HepG2 (cell line): Measurements from ENCODE around the gene NEU4. TPM values are rescaled to one million over a fixed set of nuclear protein-coding genes. Genes with fewer than 3 reads are reported as not detected.

ENCODE experiments used
- CENPT ChIP-seq: sonication (generic); formaldehyde crosslinking; IDR thresholded peaks from 2 replicates; pipeline ENCODE4 v1.8.0; 2022; ENCODE audit warnings: low read depth, mild to moderate bottlenecking, moderate library complexity, missing genetic modification reagents
- KAT7 ChIP-seq: IDR thresholded peaks from 2 replicates; pipeline ENCODE4 v1.6.1; 2018; ENCODE audit warnings: borderline replicate concordance, missing compliant biosample characterization
- MAFG ChIP-seq: sonication (generic); formaldehyde crosslinking; IDR thresholded peaks from 2 replicates; pipeline ENCODE4 v1.5.1; 2020; ENCODE audit warnings: mild to moderate bottlenecking, missing genetic modification reagents
- NKX3-1 ChIP-seq: sonication (generic); formaldehyde crosslinking; IDR thresholded peaks from 2 replicates; pipeline ENCODE4 v1.5.0; 2020; ENCODE audit warnings: missing genetic modification reagents
- ZMYM3 ChIP-seq: sonication (generic); formaldehyde crosslinking; IDR thresholded peaks from 2 replicates; pipeline ENCODE4 v1.5.1; 2020; ENCODE audit warnings: mild to moderate bottlenecking, missing genetic modification reagents
- ZNF33B ChIP-seq: sonication (generic); formaldehyde crosslinking; IDR thresholded peaks from 2 replicates; pipeline ENCODE4 v1.5.1; 2020; ENCODE audit warnings: mild to moderate bottlenecking, missing genetic modification reagents
- ZNF383 ChIP-seq: sonication (generic); formaldehyde crosslinking; IDR thresholded peaks from 2 replicates; pipeline ENCODE4 v1.4.0; 2020; ENCODE audit warnings: missing genetic modification reagents, mild to moderate bottlenecking, borderline replicate concordance
- ZNF501 ChIP-seq: sonication (generic); formaldehyde crosslinking; IDR thresholded peaks from 2 replicates; pipeline ENCODE4 v1.5.1; 2020; ENCODE audit warnings: mild to moderate bottlenecking, moderate library complexity, missing genetic modification reagents
- ZNF557 ChIP-seq: sonication (generic); formaldehyde crosslinking; IDR thresholded peaks from 2 replicates; pipeline ENCODE4 v1.4.0; 2020; ENCODE audit warnings: missing genetic modification reagents
- ZSCAN29 ChIP-seq: sonication (generic); formaldehyde crosslinking; conservative IDR thresholded peaks from 2 replicates; pipeline ENCODE4 v1.4.0; 2020; ENCODE audit warnings: mild to moderate bottlenecking, missing genetic modification reagents
- polyA plus RNA-seq, 8 experiments: library from polyadenylated mRNA; depleted of rRNA in 3 of 8; stranded (reverse) in 7 of 8; unstranded in 1 of 8; fragments of >200 nt; fragmentation: Illumina TruSeq in 4 of 8; extraction: Trizol in 4 of 8; gene quantifications; 2 replicates each; pipeline versions ENCODE4 v1.2.1 to v1.2.3, GENCODE V29; 2011 to 2016; ENCODE audit warnings: low read depth in 4 of 8, missing spikeins in 1 of 8, mixed read lengths in 1 of 8; ENCODE audit not compliant: insufficient read depth in 1 of 8
- total RNA-seq, 5 experiments: library from RNA; depleted of rRNA; stranded (reverse); fragments of >200 nt; fragmentation: Illumina TruSeq; extraction: Trizol; gene quantifications; 2 replicates each; pipeline ENCODE4 v1.2.3, GENCODE V29; 2016; ENCODE audit warnings: low read depth in 1 of 5
- TF ChIP-seq, protein P1 (sequence below): sonication (generic); formaldehyde crosslinking; IDR thresholded peaks from 2 replicates; pipeline ENCODE4 v1.5.0; 2020; ENCODE audit warnings: mild to moderate bottlenecking, missing genetic modification reagents, borderline replicate concordance
- TF ChIP-seq, protein P2 (sequence below): sonication (generic); formaldehyde crosslinking; IDR thresholded peaks from 2 replicates; pipeline ENCODE4 v1.5.1; 2020; ENCODE audit warnings: mild to moderate bottlenecking, missing genetic modification reagents, borderline replicate concordance
- TF ChIP-seq, protein P3 (sequence below): sonication (generic); formaldehyde crosslinking; IDR thresholded peaks from 2 replicates; pipeline ENCODE4 v1.8.0; 2022; ENCODE audit warnings: missing genetic modification reagents, mild to moderate bottlenecking, inconsistent platforms, borderline replicate concordance
- TF ChIP-seq, protein P4 (sequence below): sonication (generic); formaldehyde crosslinking; IDR thresholded peaks from 2 replicates; pipeline ENCODE4 v1.4.0; 2020; ENCODE audit warnings: low read depth, mild to moderate bottlenecking, missing genetic modification reagents
- TF ChIP-seq, protein P5 (sequence below): sonication (generic); formaldehyde crosslinking; IDR thresholded peaks from 2 replicates; pipeline ENCODE4 v1.5.1; 2020; ENCODE audit warnings: mild to moderate bottlenecking, missing genetic modification reagents, moderate library complexity

NEU4 gene
- total and polyA plus RNA-seq, 2 of the 13 experiments (the other 11 are each of a cell fraction or from before 2014, with no cell fraction given) = 53.5 to 107 TPM

DNA sequence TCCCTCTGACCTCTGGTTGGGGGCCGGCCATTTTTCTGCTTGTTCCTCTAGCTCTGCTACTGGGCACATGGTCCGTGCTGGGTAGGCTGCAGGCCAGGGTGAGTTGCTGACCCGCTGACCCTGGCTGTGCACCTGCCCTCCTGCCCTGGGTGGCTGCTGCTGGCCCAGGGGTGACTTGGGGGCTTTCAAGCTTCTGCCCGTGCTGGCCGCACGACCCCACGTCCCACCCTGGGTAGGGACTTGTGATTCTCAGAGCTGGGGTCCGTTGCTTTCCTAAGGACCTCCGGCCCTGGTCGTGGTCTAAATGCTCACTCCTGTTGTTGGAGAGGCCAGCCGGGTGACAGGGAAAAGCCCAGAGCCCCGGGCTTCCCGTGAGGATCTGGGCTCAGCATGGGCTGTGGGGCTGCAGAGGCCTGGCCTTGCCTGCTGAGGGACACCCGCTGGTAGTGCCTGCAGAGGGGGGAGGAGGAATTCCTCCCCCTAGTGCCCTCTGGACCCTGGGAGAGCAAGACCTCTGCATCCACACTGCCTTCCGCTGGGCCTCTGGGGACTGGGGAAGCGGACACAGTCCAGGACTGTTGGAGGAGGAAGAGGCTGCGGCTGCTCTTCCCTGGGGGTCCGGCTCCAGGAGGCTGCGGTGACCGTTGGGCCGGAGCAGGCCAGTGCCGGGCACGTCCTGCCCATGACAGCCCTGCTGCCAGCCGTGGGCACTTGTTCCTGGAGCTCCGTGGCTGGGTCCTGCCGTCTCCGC is 38.6 kb upstream of the NEU4 start (continued):
- TF ChIP-seq, protein P1, sequence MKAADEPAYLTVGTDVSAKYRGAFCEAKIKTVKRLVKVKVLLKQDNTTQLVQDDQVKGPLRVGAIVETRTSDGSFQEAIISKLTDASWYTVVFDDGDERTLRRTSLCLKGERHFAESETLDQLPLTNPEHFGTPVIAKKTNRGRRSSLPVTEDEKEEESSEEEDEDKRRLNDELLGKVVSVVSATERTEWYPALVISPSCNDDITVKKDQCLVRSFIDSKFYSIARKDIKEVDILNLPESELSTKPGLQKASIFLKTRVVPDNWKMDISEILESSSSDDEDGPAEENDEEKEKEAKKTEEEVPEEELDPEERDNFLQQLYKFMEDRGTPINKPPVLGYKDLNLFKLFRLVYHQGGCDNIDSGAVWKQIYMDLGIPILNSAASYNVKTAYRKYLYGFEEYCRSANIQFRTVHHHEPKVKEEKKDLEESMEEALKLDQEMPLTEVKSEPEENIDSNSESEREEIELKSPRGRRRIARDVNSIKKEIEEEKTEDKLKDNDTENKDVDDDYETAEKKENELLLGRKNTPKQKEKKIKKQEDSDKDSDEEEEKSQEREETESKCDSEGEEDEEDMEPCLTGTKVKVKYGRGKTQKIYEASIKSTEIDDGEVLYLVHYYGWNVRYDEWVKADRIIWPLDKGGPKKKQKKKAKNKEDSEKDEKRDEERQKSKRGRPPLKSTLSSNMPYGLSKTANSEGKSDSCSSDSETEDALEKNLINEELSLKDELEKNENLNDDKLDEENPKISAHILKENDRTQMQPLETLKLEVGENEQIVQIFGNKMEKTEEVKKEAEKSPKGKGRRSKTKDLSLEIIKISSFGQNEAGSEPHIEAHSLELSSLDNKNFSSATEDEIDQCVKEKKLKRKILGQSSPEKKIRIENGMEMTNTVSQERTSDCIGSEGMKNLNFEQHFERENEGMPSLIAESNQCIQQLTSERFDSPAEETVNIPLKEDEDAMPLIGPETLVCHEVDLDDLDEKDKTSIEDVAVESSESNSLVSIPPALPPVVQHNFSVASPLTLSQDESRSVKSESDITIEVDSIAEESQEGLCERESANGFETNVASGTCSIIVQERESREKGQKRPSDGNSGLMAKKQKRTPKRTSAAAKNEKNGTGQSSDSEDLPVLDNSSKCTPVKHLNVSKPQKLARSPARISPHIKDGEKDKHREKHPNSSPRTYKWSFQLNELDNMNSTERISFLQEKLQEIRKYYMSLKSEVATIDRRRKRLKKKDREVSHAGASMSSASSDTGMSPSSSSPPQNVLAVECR (CRISPR knock-in tag) = peak; percentile 84
- TF ChIP-seq ZNF557 (CRISPR knock-in tag) (peak; percentile 93; the same call in 1 of the 2 replicates), ZSCAN29 (CRISPR knock-in tag) (peak; percentile 57; the same call in 1 of the 2 replicates), ZNF501 (CRISPR knock-in tag) (peak; percentile 42), NKX3-1 (CRISPR knock-in tag) (0 out of 2 replicates have a peak, but pooled peaks have one; percentile 80), CENPT (no peak), KAT7 (no peak; the same call in 1 of the 2 replicates), ZNF383 (CRISPR knock-in tag) (no peak), MAFG (CRISPR knock-in tag) (no peak), ZMYM3 (CRISPR knock-in tag) (peak; percentile 89), ZNF33B (no peak)
- TF ChIP-seq, protein P2, sequence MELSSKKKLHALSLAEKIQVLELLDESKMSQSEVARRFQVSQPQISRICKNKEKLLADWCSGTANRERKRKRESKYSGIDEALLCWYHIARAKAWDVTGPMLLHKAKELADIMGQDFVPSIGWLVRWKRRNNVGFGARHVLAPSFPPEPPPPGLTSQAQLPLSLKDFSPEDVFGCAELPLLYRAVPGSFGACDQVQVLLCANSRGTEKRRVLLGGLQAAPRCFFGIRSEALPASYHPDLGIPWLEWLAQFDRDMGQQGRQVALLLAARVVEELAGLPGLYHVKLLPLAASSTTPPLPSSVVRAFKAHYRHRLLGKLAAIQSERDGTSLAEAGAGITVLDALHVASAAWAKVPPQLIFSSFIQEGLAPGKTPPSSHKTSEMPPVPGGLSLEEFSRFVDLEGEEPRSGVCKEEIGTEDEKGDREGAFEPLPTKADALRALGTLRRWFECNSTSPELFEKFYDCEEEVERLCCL (CRISPR knock-in tag) = no peak
- TF ChIP-seq, protein P3, sequence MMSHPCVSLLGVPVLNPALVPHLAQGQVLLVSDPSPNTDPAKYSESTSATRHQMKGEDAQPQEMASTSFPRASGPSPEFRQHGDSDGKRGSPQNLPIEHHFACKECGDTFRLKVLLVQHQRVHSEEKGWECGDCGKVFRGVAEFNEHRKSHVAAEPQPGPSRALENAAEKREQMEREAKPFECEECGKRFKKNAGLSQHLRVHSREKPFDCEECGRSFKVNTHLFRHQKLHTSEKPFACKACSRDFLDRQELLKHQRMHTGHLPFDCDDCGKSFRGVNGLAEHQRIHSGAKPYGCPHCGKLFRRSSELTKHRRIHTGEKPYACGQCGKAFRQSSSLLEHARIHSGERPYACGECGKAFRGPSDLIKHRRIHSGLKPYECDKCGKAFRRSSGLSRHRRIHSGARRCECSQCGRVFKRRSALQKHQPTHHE (CRISPR knock-in tag) = peak; percentile 94
- TF ChIP-seq, protein P4, sequence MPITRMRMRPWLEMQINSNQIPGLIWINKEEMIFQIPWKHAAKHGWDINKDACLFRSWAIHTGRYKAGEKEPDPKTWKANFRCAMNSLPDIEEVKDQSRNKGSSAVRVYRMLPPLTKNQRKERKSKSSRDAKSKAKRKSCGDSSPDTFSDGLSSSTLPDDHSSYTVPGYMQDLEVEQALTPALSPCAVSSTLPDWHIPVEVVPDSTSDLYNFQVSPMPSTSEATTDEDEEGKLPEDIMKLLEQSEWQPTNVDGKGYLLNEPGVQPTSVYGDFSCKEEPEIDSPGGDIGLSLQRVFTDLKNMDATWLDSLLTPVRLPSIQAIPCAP (CRISPR knock-in tag) = no peak
- TF ChIP-seq, protein P5, sequence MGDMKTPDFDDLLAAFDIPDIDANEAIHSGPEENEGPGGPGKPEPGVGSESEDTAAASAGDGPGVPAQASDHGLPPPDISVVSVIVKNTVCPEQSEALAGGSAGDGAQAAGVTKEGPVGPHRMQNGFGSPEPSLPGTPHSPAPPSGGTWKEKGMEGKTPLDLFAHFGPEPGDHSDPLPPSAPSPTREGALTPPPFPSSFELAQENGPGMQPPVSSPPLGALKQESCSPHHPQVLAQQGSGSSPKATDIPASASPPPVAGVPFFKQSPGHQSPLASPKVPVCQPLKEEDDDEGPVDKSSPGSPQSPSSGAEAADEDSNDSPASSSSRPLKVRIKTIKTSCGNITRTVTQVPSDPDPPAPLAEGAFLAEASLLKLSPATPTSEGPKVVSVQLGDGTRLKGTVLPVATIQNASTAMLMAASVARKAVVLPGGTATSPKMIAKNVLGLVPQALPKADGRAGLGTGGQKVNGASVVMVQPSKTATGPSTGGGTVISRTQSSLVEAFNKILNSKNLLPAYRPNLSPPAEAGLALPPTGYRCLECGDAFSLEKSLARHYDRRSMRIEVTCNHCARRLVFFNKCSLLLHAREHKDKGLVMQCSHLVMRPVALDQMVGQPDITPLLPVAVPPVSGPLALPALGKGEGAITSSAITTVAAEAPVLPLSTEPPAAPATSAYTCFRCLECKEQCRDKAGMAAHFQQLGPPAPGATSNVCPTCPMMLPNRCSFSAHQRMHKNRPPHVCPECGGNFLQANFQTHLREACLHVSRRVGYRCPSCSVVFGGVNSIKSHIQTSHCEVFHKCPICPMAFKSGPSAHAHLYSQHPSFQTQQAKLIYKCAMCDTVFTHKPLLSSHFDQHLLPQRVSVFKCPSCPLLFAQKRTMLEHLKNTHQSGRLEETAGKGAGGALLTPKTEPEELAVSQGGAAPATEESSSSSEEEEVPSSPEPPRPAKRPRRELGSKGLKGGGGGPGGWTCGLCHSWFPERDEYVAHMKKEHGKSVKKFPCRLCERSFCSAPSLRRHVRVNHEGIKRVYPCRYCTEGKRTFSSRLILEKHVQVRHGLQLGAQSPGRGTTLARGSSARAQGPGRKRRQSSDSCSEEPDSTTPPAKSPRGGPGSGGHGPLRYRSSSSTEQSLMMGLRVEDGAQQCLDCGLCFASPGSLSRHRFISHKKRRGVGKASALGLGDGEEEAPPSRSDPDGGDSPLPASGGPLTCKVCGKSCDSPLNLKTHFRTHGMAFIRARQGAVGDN (CRISPR knock-in tag) = peak; percentile 94
